GM04503 (cell line): ENCODE results near the gene CTDSPL.
"Not testable (repeated sequence)": the region's sequence is repeated elsewhere in the genome, so short reads cannot be mapped to it uniquely, and the experiment has no call there.

Source experiments
- DNase-seq: peaks from one replicate; pipeline ENCODE4 v3.0.0-alpha.2; 2012; ENCODE audit warnings: low read depth

CTDSPL gene

GRCh38 chr3:37968813-37969595 lies 107.3 kb downstream of the CTDSPL start:
- DNase-seq, result no peak

DNA sequence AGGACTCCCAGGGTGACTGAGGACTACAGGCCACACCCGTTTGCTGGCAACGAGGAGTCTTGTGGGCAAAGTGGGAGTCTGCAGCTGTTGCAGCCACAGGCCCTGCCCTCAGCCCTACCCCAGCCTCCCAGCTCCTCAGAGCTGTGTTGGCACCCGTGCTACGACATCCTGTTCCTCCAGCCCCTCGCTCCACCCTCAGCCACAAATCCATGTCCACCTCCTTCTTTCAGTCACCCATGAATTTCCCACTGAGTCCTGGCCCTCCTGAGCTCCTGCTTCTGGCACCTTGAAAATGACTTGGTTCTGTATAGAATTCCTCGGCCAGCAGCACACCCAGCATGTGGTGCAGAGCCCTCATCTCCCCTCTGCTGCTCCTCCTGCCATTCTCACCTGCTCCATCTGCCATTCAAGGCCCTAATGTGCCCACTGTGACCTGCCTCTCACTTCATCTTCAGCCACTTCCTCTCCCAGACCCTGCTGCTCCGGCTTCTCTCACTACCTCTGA lies 108.0 kb downstream of the CTDSPL start:
- no peak for DNase-seq

- no peak for DNase-seq
These were observed 109.1 kb downstream of the CTDSPL start for GRCh38 chr3:37970802-37971201.

DNA sequence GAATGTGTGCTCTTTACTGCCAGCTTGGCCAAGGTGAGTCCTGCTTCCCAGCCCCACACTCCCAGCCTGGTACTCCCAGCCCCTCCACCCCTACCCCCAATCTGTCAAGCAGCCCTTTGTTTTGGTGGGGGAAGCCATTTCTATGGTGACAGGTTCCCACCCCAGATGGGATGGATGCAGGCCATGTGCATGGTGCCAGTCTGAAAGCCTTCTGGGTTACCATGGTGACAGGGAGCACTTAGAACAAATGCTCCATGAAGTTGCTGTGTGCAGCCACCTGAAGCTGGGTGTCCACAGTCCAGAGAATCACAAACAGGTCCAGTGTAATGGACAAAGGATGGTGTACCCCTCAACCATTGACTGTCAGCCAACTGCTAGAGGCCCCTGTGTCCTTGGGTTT lies 109.8 kb downstream of the CTDSPL start:
- no peak for DNase-seq

- not testable (repeated sequence) for DNase-seq
These were observed 110.4 kb downstream of the CTDSPL start for GRCh38 chr3:37972056-37972455.

GRCh38 chr3:37973246-37974054 lies 111.8 kb downstream of the CTDSPL start:
- no peak for DNase-seq

DNA sequence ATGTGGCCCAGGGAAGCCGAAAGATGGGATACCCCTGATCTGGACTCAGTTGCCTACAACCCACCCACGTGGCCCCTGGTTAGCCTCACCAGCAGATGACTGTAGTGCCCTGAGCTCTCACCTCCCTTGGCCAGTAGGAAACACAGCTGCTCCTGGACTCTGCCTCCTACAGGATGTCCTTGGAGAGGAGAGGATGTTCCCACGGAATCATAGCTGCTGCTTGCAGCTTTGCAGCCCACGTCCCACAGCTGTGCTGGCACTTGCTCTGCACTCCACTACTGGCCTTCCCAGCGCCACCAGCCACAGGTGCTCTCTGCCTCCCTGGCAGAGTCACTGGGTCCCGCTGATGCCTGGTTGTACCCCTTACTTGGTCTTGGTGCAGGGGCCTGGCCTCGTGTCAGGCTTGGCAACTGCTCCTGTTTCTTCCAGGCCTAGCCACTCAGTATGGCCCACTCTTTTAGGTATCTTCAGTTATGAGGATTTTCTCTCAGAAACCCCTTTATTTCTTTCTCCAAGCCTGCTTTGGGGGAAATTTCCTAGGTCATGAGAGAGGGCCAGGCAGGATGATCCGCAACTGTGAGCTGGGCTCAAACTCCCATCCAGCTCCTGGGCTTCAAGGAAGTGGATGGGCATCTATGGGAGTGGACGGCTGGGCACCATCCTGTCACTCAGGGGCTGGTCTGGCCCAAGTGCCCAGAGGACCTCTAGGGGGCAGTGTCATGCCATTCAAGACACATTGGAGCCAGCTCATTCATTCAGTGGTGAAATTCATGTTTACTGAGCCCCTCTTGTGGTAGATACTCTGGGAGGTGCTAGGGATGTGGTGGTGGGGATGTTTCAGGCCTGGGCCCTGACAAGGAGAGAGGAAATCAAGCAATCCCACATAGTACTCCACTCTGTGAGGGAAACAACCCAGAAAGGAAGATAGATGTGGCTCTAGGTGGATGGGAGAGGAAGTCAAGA lies 112.7 kb downstream of the CTDSPL start:
- DNase-seq, result no peak

GRCh38 chr3:37979541-37980461 lies 118.1 kb downstream of the CTDSPL start:
- no peak for DNase-seq

DNA sequence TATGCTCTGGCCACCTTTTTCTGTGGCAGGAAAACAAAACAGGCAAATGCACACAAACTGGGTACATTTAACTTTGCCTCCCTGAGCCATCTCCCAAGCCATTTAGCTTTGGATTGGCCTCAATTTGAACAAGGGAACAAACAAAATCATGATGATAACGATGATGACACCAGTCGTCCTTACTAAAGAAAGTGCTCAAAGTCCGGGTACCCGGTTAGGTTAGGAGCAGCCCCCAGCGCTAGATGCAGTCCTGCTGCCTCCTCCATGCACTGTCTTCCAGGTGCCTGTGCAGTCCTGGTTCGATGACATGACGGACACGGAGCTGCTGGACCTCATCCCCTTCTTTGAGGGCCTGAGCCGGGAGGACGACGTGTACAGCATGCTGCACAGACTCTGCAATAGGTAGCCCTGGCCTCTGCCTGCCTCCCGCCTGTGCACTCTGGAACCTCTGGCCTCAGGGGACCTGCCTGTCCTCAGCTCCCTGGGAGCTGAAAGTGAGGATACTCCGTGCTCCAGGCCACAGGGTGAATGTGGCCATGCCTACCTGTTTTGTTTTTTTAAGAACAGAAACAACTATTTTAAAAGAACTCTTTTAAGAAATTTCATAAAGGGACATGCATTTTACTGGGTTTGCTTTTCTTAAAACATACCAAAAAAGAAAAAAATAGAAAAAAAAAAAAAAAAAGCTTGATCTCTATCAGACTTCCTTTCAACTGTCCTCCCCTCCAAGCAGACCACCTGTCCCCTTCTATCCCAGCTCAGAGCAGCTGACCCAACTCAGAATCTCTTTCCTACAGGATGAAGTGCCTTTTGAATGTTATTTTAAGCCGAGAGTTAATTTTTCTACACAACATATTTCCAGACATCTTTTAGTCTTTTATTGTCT lies 119.0 kb downstream of the CTDSPL start:
- DNase-seq, result no peak

DNA sequence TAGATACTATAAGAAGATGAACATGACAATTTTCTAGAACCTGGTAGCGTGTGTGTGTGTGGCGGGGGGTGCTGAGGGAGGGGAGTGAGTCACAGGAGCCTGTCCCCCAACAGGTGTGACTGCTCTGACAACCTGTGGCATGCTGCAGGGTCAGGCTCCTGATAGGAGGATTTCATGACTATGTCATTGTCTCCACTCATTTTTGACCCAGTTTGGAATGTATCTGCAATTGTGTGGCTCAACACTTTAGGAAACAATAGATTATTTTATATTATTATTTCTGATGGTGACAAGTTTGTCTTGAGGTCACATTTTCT lies 119.6 kb downstream of the CTDSPL start:
- DNase-seq, result no peak

DNA sequence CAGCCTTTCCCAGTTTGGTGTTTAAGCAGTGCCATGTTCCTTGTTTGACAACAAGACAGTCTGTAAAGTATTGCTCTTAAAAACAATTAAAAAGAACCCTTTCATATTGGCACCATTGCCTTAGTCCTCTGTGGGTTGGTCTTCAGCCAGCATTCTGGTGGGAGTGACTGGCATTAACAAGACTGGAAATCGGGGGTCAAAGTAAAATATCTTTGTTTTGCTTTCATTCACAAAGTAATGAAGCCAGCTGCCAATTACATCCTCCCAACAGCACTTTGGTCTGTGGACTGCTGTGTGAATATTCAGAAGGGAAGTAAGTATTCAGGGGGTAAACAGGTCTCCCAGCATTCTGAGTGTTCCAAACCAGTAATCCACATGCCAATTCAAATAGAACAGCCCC lies 120.7 kb downstream of the CTDSPL start:
- no peak for DNase-seq

GRCh38 chr3:37984051-37984450 lies 122.4 kb downstream of the CTDSPL start:
- DNase-seq, result no peak

GRCh38 chr3:37984596-37984995 lies 122.9 kb downstream of the CTDSPL start:
- no peak for DNase-seq

DNA sequence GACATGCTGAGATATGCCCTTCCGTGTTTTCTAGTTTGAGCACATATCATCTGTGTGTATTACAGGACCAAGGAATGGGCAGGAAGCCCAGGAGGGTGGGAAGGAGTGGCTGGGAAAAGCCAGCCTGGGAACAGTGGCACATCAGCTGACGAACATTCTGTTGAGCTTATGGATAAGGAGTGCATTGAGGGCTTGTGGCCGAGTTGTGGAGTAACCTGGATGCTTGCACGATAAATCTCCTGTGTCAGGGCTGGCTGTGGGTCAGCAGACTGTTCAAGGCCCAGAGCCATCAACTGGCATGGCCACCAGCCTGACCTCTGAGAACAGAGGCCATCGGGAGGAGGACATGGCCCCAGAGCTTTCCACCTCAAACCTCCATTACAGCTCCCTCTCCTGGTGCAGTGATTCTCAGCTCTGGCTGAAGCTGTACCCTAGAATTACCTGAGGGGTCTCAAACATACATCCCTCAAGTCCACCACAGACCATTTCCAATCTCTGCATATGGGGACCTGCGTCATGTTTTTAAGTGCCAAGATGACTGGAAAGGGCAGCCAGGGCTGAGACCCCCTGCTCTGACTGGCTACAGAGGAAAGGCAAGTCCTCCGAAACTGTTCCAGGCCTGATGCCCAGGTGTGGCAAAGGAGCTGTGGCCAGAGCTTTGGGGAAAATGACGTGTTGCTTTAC lies 124.1 kb downstream of the CTDSPL start:
- DNase-seq, result no peak

DNA sequence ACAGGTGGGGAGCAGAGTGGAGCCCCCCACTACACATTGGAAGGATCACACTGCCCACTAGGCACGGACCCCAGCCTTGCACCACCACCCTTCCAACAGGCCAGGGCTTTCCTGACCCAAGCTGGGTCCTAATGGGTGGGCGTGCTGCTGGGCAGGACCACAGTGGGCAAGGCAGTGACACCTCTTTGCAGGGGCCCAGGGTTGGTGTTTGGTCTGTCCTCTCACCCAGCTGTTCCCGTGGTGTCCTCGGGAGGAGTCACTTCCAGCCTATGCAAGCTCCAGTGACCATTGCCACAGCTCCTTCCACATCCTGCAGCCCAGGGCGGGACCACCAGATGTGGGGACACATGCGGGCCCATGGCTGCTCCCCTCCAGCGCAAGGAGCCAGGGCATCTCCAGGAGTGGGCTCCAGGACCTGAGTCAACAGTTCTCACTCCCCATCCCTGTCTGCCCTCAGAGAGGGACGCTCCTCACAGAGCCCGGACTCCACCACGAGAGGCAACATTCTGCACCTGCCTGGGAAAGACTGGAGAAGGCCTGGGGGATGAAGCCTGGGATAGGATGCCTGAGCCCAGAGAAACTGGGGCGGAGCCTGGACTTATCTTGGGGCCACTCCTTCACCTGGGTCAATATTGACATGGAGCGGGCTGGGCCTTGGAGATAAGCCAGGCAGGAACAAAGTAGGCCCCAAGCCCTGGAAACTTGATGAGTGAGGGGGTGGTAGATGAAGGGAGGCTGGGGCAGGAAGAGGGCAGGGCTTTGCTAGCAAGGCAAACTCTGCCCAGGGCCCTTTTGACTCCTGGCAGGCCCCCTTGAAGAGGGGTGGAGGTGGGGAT lies 125.0 kb downstream of the CTDSPL start:
- no peak for DNase-seq

DNA sequence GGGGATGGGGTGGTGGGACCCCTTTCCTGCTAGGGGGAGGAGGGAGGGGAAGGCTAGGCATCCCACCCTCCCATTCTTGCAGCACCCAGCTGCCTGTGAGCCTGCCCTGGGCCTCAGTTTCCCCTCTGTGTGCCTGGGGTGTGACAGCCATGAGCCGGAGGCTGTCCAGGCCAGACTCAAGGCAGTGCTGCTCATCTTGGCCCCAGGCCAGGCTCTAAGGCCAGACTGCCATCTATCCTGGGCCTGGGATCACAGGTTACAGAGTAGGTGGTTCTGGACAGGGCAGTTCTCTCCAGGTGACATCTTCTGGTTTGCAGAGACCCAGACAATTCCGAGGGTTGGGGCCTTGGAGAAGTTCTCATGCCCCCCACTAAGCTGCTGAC lies 125.6 kb downstream of the CTDSPL start:
- no peak for DNase-seq

GRCh38 chr3:37987751-37988179 lies 126.1 kb downstream of the CTDSPL start:
- DNase-seq, result no peak

- DNase-seq, result not testable (repeated sequence)
These were observed 126.7 kb downstream of the CTDSPL start for GRCh38 chr3:37988376-37988775.
